NCI-H345 treated with DMSO at 0.1 percent for 48 hours (cell line): ENCODE results near the gene SERPINB3.
"Not testable (repeated sequence)": the region's sequence is repeated elsewhere in the genome, so short reads cannot be mapped to it uniquely, and the experiment has no call there.

ENCODE experiments used
- DNase-seq: peaks from one replicate; lab custom pipeline; 2025; ENCODE audit not compliant: unreplicated experiment; lab: John Stamatoyannopoulos, UW

Gene SERPINB3

GRCh38 chr18:63648241-63648640 is 13.5 kb downstream of the SERPINB3 start:
- no peak for DNase-seq

- DNase-seq, result no peak
Measured at GRCh38 chr18:63646936-63647335, 14.8 kb downstream of the SERPINB3 start.

- not testable (repeated sequence) for DNase-seq
Measured at GRCh38 chr18:63644694-63645093, 17.0 kb downstream of the SERPINB3 start.

- not testable (repeated sequence) for DNase-seq
Measured at GRCh38 chr18:63644142-63644541, 17.6 kb downstream of the SERPINB3 start, which contains the start of gene SERPINB4. SERPINB4 (minus strand) TSS chr18:63644256; CDS start chr18:63643577, 679 bp downstream.

- not testable (repeated sequence) for DNase-seq
Measured at GRCh38 chr18:63642668-63643356, 18.9 kb downstream of the SERPINB3 start.

GRCh38 chr18:63641157-63641680 is 20.5 kb downstream of the SERPINB3 start:
- DNase-seq, result not testable (repeated sequence)

- no peak for DNase-seq
Measured at GRCh38 chr18:63637703-63638102, 24.0 kb downstream of the SERPINB3 start.

GRCh38 chr18:63627819-63628218 is 33.9 kb downstream of the SERPINB3 start:
- no peak for DNase-seq

GRCh38 chr18:63626431-63626830 is 35.3 kb downstream of the SERPINB3 start:
- no peak for DNase-seq

- no peak for DNase-seq
Measured at GRCh38 chr18:63624863-63625262, 36.8 kb downstream of the SERPINB3 start.

- DNase-seq, result no peak
Measured at GRCh38 chr18:63619661-63620060, 42.0 kb downstream of the SERPINB3 start.

- no peak for DNase-seq
Measured at GRCh38 chr18:63617915-63618234, 43.8 kb downstream of the SERPINB3 start.

- peak; percentile 39 for DNase-seq
Measured at GRCh38 chr18:63617049-63617914, 44.4 kb downstream of the SERPINB3 start.

GRCh38 chr18:63613420-63613819 is 48.3 kb downstream of the SERPINB3 start:
- DNase-seq, result no peak

- no peak for DNase-seq
Measured at GRCh38 chr18:63606526-63606925, 55.2 kb downstream of the SERPINB3 start.
